Measurements from ENCODE around the gene CUZD1.

GRCh38 chr10:122830965-122831353, 14.7 kb downstream of the CUZD1 start:
- TF ChIP-seq CTCF (IDR thresholded peaks at IDR 0.05) (no peak), POLR2AphosphoS5 (IDR thresholded peaks at IDR 0.05) (no peak), POLR2A (IDR thresholded peaks at IDR 0.05) (no peak), EP300 (IDR thresholded peaks at IDR 0.05) (no peak)
